Gastrocnemius medialis (tissue), 4 donors: ENCODE results near the gene HTR1A.

ENCODE experiments used
- CTCF ChIP-seq, 5 experiments: fragments of 450-650 bp in 3 of 5; fragments of 200-600 bp in 2 of 5; sonication (generic) in 2 of 5; IDR thresholded peaks in 4 of 5; conservative IDR thresholded peaks in 1 of 5; 1 replicate in 4 of 5; 2 replicates in 1 of 5; pipeline ENCODE4 v1.5.1; 2016 to 2019; ENCODE audit warnings: antibody characterized with exemption in 5 of 5, mild to moderate bottlenecking in 3 of 5, moderate library complexity in 3 of 5
- POLR2A ChIP-seq, 2 donors: fragments of 450-650 bp; IDR thresholded peaks; one replicate each; pipeline ENCODE4 v1.6.1; 2017; ENCODE audit warnings: antibody characterized with exemption in 2 of 2, mild to moderate bottlenecking in 2 of 2, moderate library complexity in 2 of 2

- no peak for TF ChIP-seq CTCF (IDR thresholded peaks at IDR 0.05 in 4 of 5, conservative IDR thresholded peaks at IDR 0.05 in 1 of 5)
- TF ChIP-seq POLR2A (IDR thresholded peaks at IDR 0.05), result no peak
Observed at GRCh38 chr5:64000096-64000495, 37.9 kb upstream of the HTR1A start.
